ENCODE results near the gene UQCR10.

The UQCR10 gene

DNA sequence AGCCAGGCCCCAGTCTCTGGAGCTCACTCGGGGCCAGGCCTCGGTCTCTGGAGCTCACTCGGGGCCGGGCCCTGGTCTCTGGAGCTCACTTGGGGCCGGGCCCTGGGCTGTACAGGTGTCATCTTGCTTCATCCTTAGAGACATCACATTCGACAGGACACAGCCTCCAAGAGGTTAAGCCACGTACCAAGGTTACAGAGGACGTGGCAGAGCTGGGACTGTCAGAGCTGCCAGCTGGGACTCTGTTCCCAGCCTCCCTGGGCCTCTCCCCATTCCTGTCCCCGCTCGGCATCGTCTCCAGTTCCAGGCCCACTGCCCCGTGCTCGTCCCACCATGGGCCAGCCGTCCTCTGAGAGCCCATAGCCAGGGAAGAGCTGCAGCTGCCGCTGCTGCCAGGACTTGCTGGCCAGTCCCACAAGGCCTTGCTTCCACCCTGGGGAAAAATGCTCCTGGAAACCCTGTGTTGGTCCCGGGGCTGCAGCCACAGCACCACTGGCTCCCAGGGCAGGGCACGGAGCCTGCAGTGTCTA lies 27.8 kb upstream of the UQCR10 start:
- Histone ChIP-seq H3K9ac (no peak overlapping the region), H2AFZ (no peak overlapping the region), H3K79me2 (no peaks in the 10 kb centered on the region), H3K4me3 (ENCODE audit: low read depth, low read length) (no peak overlapping the region), H3K4me1 (no peaks in the 10 kb centered on the region), H3K27me3 (ENCODE audit: control insufficient read depth, insufficient read depth, low read length) (no peaks in the 10 kb centered on the region), H3K36me3 (ENCODE audit: control insufficient read depth, insufficient read depth, low read length) (no peaks in the 10 kb centered on the region), H3K4me2 (ENCODE audit: low read length) (no peak overlapping the region), H3K27ac (no peak overlapping the region), H3K9me3 (ENCODE audit: control insufficient read depth, low read length) (no peaks in the 10 kb centered on the region)
- TF ChIP-seq, protein P1, sequence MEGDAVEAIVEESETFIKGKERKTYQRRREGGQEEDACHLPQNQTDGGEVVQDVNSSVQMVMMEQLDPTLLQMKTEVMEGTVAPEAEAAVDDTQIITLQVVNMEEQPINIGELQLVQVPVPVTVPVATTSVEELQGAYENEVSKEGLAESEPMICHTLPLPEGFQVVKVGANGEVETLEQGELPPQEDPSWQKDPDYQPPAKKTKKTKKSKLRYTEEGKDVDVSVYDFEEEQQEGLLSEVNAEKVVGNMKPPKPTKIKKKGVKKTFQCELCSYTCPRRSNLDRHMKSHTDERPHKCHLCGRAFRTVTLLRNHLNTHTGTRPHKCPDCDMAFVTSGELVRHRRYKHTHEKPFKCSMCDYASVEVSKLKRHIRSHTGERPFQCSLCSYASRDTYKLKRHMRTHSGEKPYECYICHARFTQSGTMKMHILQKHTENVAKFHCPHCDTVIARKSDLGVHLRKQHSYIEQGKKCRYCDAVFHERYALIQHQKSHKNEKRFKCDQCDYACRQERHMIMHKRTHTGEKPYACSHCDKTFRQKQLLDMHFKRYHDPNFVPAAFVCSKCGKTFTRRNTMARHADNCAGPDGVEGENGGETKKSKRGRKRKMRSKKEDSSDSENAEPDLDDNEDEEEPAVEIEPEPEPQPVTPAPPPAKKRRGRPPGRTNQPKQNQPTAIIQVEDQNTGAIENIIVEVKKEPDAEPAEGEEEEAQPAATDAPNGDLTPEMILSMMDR (IDR thresholded peaks at IDR 0.05): no peak

DNA sequence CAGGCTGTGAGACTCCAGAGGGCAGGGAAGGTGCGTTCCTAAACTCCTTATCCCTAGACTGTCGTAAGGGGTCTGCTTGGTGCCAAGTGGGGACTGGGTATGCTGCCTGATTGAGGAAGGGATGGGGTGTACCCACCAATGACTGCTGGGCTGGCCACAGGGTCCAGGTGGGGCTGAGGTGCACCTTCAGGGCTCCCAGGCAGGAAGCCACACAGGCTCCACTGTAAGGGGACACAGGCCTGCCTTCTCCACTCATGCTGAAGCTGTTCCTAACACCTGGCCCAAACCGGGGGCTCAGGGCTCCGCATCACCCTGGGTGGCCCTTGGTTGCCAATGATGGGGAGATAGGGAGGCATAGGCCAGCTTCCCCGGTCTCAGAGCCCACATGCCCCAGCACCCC lies 27.0 kb upstream of the UQCR10 start:
- no peaks in the 10 kb centered on the region for H3K36me3 ChIP-seq (ENCODE audit: control insufficient read depth, insufficient read depth, low read length)
- H3K4me2 ChIP-seq (ENCODE audit: low read length): no peak overlapping the region
- no peaks in the 10 kb centered on the region for H3K4me1 ChIP-seq

DNA sequence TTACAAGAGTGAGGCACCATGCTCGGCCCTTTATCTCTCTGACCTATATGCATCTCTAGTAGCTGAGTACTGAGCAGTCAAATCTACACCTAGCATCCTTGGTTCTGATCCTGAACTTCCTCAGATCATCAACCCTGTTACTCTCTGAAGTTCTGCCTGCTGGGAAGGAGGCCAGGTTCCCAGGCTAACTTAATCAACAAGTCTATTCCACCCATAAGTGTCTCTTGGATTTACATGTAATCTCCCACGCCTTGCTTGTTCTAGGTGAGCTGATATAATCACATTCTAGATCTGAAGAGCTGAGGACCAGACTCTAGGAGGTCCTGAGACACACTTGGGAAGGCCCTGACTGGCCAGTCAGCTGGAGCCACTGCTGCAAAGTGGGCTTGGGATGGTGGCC lies 25.2 kb upstream of the UQCR10 start:
- TF ChIP-seq, protein P1 (IDR thresholded peaks at IDR 0.05): no peak
- no peak overlapping the region for H3K27ac ChIP-seq
- H3K36me3 ChIP-seq (ENCODE audit: control insufficient read depth, insufficient read depth, low read length): no peaks in the 10 kb centered on the region
- H3K4me3 ChIP-seq (ENCODE audit: low read depth, low read length): no peak overlapping the region
- no peak overlapping the region for H3K9ac ChIP-seq
- no peaks in the 10 kb centered on the region for H3K4me1 ChIP-seq
- no peaks in the 10 kb centered on the region for H3K79me2 ChIP-seq
- no peak overlapping the region for H2AFZ ChIP-seq
- H3K4me2 ChIP-seq (ENCODE audit: low read length): no peak overlapping the region
- H3K27me3 ChIP-seq (ENCODE audit: control insufficient read depth, insufficient read depth, low read length): no peaks in the 10 kb centered on the region
- H3K9me3 ChIP-seq (ENCODE audit: control insufficient read depth, low read length): no peaks in the 10 kb centered on the region

More for the DNA sequence above, 27.0 kb upstream of the UQCR10 start:
- Histone ChIP-seq H3K9me3 (ENCODE audit: control insufficient read depth, low read length) (no peaks in the 10 kb centered on the region), H3K27me3 (ENCODE audit: control insufficient read depth, insufficient read depth, low read length) (no peaks in the 10 kb centered on the region), H3K79me2 (no peaks in the 10 kb centered on the region), H3K9ac (no peak overlapping the region), H2AFZ (no peak overlapping the region), H3K4me3 (ENCODE audit: low read depth, low read length) (no peak overlapping the region), H3K27ac (no peak overlapping the region)
- TF ChIP-seq, protein P1 (IDR thresholded peaks at IDR 0.05): no peak

DNA sequence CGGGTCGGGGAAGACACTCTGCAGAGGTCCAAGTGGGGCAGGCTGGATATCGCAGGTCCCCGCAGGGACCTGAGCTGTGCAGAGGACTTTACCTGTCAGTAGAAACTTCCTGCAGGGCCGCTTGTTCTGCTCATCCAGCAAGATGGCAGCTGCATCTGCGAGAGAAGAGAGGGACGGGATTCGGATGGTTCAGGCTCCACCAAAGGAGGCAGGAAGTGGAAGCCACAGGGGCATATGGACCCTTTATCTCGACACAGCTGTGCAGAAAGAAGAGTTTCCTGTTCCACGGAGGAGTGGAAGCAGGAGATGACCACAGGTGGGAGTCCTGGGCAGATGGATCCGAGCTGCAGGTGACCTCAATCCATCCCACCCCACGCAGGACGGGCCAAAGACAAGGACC lies 24.8 kb upstream of the UQCR10 start:
- no peaks in the 10 kb centered on the region for H3K9me3 ChIP-seq (ENCODE audit: control insufficient read depth, low read length)
- no peak overlapping the region for H3K27ac ChIP-seq
- TF ChIP-seq, protein P1 (IDR thresholded peaks at IDR 0.05): no peak
- H3K4me2 ChIP-seq (ENCODE audit: low read length): no peak overlapping the region
- no peaks in the 10 kb centered on the region for H3K4me1 ChIP-seq
- H3K4me3 ChIP-seq (ENCODE audit: low read depth, low read length): no peak overlapping the region
- no peak overlapping the region for H2AFZ ChIP-seq
- H3K36me3 ChIP-seq (ENCODE audit: control insufficient read depth, insufficient read depth, low read length): no peaks in the 10 kb centered on the region
- no peak overlapping the region for H3K9ac ChIP-seq
- no peaks in the 10 kb centered on the region for H3K27me3 ChIP-seq (ENCODE audit: control insufficient read depth, insufficient read depth, low read length)
- no peaks in the 10 kb centered on the region for H3K79me2 ChIP-seq

DNA sequence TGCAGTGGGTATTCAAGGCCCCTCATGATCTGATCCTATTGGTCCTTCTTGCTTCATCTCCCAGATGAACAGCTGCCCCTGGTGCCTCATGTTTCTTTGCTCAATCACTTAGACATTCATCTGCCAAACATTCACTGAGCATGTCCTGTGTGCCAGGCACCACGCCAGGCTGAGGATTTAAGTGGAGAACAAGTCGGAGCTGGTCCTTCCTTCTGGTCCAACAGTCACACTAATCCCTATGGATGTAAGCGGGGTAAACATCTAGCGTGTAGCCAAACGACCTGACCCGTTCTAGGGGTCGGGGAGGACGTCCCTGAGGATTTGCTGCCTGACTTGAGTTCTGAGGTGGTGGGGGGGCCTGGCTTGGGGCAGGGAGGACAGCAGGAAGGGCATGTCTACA lies 22.3 kb upstream of the UQCR10 start:
- TF ChIP-seq, protein P1 (IDR thresholded peaks at IDR 0.05): no peak
- Histone ChIP-seq H3K27ac (no peak overlapping the region), H3K9ac (no peak overlapping the region), H2AFZ (no peak overlapping the region), H3K79me2 (no peaks in the 10 kb centered on the region), H3K9me3 (ENCODE audit: control insufficient read depth, low read length) (no peaks in the 10 kb centered on the region), H3K36me3 (ENCODE audit: control insufficient read depth, insufficient read depth, low read length) (no peaks in the 10 kb centered on the region), H3K4me1 (no peaks in the 10 kb centered on the region), H3K27me3 (ENCODE audit: control insufficient read depth, insufficient read depth, low read length) (no peaks in the 10 kb centered on the region), H3K4me3 (ENCODE audit: low read depth, low read length) (no peak overlapping the region), H3K4me2 (ENCODE audit: low read length) (no peak overlapping the region)
